GM12865 (cell line): ENCODE measurements around the gene CEPT1.

Source experiments
- DNase-seq: peaks from one replicate; pipeline ENCODE4 v3.0.0; 2010; ENCODE audit warnings: low read depth
- H3K4me3 ChIP-seq: 2 replicates; pipeline ENCODE4 v1.5.1; 2011; ENCODE audit warnings: mild to moderate bottlenecking, low read depth, low read length, control low read depth
- TF ChIP-seq, protein P1 (sequence below): IDR thresholded peaks from 2 replicates; pipeline ENCODE4 v1.5.1; 2011; ENCODE audit warnings: low read length, control low read depth, low read depth, inconsistent platforms; ENCODE audit not compliant: insufficient read depth; ENCODE audit errors: missing control alignments

CEPT1 gene

DNA sequence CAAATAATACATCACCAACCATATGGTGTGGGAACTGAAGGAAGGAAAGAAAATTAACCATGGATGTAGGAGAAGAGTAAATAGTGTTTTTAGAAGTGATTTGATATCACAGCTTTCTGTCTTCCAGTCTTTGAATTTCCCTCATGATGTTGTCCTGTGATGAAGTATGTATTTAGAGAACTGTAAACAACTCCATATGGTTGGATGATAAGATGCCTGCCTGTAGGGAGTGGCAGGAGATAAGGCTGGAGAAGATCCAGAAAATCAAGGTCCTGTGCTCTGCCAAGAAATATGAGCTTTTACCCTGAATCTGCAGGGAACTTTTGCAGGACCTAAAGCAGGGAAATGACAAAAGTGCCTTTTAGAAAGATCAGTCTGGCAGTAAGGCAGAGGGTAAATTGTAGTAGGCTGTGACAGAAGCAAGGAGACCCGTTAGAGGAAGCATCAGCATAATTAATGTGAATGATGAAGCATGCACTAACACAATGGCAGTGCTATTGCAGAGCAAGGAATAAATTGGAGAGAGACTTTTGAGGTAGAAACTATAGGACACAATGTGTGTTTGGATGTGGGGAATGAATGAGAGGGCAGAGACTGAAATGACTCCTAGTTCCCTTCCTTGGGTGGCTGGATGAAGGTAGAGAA lies 21.9 kb downstream of the CEPT1 start:
- no peak overlapping the region for H3K4me3 ChIP-seq
- TF ChIP-seq, protein P1, sequence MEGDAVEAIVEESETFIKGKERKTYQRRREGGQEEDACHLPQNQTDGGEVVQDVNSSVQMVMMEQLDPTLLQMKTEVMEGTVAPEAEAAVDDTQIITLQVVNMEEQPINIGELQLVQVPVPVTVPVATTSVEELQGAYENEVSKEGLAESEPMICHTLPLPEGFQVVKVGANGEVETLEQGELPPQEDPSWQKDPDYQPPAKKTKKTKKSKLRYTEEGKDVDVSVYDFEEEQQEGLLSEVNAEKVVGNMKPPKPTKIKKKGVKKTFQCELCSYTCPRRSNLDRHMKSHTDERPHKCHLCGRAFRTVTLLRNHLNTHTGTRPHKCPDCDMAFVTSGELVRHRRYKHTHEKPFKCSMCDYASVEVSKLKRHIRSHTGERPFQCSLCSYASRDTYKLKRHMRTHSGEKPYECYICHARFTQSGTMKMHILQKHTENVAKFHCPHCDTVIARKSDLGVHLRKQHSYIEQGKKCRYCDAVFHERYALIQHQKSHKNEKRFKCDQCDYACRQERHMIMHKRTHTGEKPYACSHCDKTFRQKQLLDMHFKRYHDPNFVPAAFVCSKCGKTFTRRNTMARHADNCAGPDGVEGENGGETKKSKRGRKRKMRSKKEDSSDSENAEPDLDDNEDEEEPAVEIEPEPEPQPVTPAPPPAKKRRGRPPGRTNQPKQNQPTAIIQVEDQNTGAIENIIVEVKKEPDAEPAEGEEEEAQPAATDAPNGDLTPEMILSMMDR = no peak
- no peak for DNase-seq

DNA sequence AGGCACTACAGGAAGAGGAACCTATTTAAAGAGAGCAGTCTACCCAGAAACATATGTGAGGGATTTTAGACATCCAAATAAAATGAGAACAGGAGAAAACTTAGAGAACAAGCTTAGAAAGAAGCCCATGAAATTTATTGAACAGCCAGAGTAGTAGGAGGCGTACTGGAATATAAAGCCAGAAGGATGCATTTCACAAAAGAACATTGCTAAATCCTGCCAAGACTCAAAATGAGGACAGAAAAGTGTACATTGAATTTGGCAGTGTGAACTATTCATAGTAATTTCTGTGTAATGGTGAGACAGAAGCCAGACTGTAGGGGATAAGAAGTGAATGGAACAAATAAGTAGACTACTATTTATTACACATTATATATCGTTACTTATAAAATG lies 22.5 kb downstream of the CEPT1 start:
- no peak for DNase-seq
- TF ChIP-seq, protein P1 = no peak
- no peak overlapping the region for H3K4me3 ChIP-seq

DNA sequence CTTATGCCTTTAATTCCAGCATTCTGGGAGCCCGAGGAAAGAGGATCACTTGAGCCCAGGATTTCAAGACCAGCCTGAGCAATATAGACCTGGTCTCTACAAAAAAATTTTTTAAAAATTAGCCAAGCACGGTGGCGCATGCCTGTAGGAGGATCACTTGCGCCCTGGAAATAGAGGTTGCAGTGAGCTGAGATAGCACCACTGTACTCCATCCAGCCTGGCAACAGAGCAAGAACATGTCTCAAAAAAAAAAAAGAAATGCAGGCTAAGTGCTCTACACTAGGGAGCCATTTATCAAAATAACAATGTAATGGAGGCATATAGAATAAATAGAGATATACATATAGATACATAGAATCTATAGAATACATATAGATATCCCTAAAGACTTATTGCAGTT lies 23.3 kb downstream of the CEPT1 start:
- no peak overlapping the region for H3K4me3 ChIP-seq
- TF ChIP-seq, protein P1 = no peak
- no peak for DNase-seq

DNA sequence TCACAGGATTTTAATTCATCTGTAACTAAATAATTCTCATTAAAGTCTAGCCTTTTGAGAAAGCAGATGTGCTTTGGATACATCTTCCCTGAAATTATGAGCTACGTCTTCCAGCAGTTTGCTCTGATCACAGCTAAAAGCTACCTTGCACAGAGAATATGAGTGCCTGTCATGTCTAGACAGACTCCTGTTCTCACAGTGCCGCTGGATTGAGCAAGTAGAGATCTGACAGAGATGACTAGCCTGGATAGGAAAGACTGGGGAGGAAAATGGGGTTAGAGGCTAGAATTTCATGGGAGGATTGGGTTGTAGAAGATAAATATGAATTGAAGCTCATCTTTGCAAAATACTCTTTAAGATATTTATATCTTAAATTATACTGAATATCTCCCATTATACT lies 24.1 kb downstream of the CEPT1 start:
- TF ChIP-seq, protein P1 = no peak
- no peak overlapping the region for H3K4me3 ChIP-seq
- no peak for DNase-seq

DNA sequence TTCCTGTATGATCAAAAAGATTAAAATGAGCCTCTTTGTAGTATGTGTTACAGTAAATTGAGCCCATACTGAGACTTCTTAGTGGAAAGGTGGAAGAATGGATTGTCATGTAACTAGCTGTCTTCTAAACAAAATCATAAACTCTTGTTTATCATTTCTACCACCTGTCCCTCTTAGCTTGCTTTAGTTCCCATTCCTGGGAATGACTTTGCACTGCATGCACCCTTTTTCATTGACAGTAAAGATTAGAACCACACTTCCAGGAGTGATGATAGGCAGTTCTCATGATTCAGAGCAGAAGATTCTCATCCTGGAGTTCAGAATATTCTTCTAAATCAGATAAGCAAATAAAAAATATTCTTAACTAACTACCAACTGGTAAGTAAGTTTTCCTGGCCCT lies 32.4 kb downstream of the CEPT1 start:
- TF ChIP-seq, protein P1 = no peak
- no peak overlapping the region for H3K4me3 ChIP-seq
- DNase-seq = no peak

DNA sequence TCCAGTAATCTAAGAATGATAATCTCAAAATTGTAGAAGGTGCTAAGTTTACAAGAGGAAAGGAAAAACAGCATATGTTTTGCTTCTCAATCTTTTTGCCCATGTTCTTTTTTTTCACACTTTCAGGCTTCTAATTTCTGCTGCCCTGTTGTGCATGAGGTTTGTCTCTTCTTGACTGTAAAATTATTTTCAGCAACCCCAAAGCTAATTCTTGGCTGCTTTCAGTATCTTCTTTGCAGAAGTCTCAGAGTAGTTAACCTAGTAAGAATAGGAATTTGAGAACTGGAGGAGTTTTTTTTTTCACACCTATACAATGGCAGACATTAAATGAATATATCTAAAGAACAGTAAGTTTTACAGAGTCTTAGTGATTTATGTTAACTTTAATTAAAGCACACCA lies 34.0 kb downstream of the CEPT1 start:
- TF ChIP-seq, protein P1 = no peak
- peak; percentile 22 for DNase-seq
- H3K4me3 ChIP-seq = no peak overlapping the region

DNA sequence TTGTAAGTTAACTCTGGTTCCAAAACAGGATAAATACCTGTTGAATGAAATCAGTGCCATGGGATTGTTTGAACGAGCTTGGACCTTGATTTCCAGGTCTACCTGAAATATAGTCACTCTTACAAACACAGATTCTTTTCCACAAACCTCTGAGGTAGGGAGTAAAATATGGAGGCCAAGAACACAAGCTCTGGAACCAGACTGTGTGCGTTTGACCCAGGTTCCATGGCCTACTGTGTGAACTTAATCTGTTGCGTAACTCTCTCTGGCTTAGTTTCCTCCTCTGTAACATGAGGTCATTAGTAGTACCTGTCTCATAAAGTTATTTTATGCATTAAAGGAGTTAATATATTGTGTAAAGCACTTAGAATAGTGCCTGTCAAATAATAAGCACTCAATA lies 35.3 kb downstream of the CEPT1 start:
- DNase-seq = no peak
- TF ChIP-seq, protein P1 = no peak
- no peak overlapping the region for H3K4me3 ChIP-seq
